Ovary (tissue), 3 donors: ENCODE data around the gene MAP4.

Experiments used
- CTCF ChIP-seq, 3 donors: fragments of 450-650 bp in 2 of 3; fragments of 200-600 bp in 1 of 3; IDR thresholded peaks; one replicate each; pipeline versions ENCODE4 v1.5.1 to v1.8.0; 2016 to 2022; ENCODE audit warnings: antibody characterized with exemption in 3 of 3, mild to moderate bottlenecking in 1 of 3
- EP300 ChIP-seq: sonication (generic); formaldehyde crosslinking; IDR thresholded peaks from one replicate; pipeline ENCODE4 v1.6.1; 2017; ENCODE audit warnings: antibody characterized with exemption
- donor health status: DM: no; HTN: no; CAD: no.

DNA sequence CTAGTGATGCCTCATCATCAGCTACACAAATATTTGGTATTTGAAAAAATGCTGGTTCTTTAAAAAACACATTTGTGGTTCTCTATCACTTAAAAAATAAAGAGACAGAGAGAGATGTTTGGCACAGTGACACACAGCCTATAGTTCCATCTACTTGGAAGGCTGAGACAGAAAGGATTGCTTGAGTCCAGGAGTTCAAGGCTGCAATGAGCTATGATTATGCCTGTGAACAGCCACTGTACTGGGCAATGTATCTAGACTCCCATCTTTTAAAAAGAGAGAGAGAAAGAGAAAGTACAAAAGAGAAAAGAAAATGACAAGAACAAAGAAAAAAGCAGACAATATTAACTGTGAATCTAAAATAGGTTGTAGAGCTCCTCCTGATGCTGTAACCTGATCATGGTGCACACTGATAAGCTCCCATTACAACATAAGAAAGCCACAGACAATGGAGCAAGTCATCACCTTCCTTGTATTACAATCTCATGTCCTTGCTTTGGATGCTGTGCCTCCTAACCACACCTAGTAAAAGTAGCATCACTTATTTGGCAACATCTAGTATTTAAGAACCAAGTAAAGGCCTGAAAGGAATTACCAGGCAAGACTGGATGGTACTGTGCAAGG, 31.7 kb upstream of the MAP4 start:
- no peak for TF ChIP-seq CTCF (IDR thresholded peaks at IDR 0.05)
- no peak for TF ChIP-seq EP300
